Measurements from ENCODE around the gene ZFYVE28.

DNA sequence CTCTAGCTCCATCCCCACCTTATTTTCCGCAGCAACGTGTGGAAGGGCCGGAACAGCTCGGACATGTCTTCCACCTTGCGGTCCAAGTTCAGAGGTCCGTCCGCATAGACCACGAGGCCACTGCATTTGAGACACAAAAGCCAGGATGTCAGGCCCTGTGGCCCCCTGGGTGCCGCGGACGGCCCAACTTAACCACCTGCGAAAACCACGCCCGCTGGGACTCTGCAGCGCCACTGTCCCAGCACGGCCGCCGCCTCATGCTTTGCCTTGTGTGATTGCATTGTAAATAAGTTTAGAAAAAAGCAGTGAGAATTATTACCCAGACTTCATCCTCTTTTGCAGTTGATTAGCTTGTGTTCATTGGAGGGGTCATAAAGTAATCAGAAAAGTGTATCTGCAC, 98.3 kb downstream of the ZFYVE28 start:
- TF ChIP-seq, protein P1, sequence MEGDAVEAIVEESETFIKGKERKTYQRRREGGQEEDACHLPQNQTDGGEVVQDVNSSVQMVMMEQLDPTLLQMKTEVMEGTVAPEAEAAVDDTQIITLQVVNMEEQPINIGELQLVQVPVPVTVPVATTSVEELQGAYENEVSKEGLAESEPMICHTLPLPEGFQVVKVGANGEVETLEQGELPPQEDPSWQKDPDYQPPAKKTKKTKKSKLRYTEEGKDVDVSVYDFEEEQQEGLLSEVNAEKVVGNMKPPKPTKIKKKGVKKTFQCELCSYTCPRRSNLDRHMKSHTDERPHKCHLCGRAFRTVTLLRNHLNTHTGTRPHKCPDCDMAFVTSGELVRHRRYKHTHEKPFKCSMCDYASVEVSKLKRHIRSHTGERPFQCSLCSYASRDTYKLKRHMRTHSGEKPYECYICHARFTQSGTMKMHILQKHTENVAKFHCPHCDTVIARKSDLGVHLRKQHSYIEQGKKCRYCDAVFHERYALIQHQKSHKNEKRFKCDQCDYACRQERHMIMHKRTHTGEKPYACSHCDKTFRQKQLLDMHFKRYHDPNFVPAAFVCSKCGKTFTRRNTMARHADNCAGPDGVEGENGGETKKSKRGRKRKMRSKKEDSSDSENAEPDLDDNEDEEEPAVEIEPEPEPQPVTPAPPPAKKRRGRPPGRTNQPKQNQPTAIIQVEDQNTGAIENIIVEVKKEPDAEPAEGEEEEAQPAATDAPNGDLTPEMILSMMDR (IDR thresholded peaks at IDR 0.05) = no peak
- TF ChIP-seq POLR2A (IDR thresholded peaks at IDR 0.05) = no peak

Data from vagina (tissue), 2 donors.